ENCODE results near the gene DISC1. TPM values are rescaled to one million over a fixed set of nuclear protein-coding genes. Genes with fewer than 3 reads are reported as not detected.

Gene DISC1
- total RNA-seq, 1 experiment from 2014 or later = 9.8 TPM

- DNase-seq = no peak
- no peak overlapping the region for H3K27ac Mint-ChIP-seq (ENCODE audit: unreplicated experiment)
- no peaks in the 10 kb centered on the region for H3K36me3 Mint-ChIP-seq (ENCODE audit: insufficient read depth, unreplicated experiment)
- H3K9me3 Mint-ChIP-seq (ENCODE audit: low read depth, unreplicated experiment) = no peaks in the 10 kb centered on the region
- intact Hi-C loops (cut with micrococcal nuclease; ENCODE audit: unreplicated experiment) = no loop called here
- no peak for TF ChIP-seq CTCF (IDR thresholded peaks at IDR 0.05; ENCODE audit: unreplicated experiment)
- no peaks in the 10 kb centered on the region for H3K27me3 Mint-ChIP-seq (ENCODE audit: unreplicated experiment)
- H3K4me1 Mint-ChIP-seq (ENCODE audit: low read depth, unreplicated experiment) = no peaks in the 10 kb centered on the region
- CTCF ChIA-PET = interaction anchor here (0.7 kb wide), 2 partner anchors 14 to 372 kb away, joined by 3 read pairs; no protein-coding TSS in a partner anchor
- H3K4me3 Mint-ChIP-seq (ENCODE audit: low read depth, unreplicated experiment) = no peak overlapping the region
- BruUV-seq (replicated peaks) = no TSS peak
Observed at GRCh38 chr1:231793893-231794292, 167.3 kb downstream of the DISC1 start.

- no peak overlapping the region for H3K4me3 Mint-ChIP-seq (ENCODE audit: low read depth, unreplicated experiment)
- CTCF ChIA-PET = no interaction called here
- BruUV-seq (replicated peaks) = no TSS peak
- TF ChIP-seq CTCF (IDR thresholded peaks at IDR 0.05; ENCODE audit: unreplicated experiment) = no peak
- H3K27ac Mint-ChIP-seq (ENCODE audit: unreplicated experiment) = no peak overlapping the region
- H3K4me1 Mint-ChIP-seq (ENCODE audit: low read depth, unreplicated experiment) = peaks cover 10% of the 10 kb centered on the region
- intact Hi-C loops (cut with micrococcal nuclease; ENCODE audit: unreplicated experiment) = no loop called here
- no peak for DNase-seq
- H3K36me3 Mint-ChIP-seq (ENCODE audit: insufficient read depth, unreplicated experiment) = peaks cover 6% of the 10 kb centered on the region
- H3K9me3 Mint-ChIP-seq (ENCODE audit: low read depth, unreplicated experiment) = peaks cover 6% of the 10 kb centered on the region
- H3K27me3 Mint-ChIP-seq (ENCODE audit: unreplicated experiment) = no peaks in the 10 kb centered on the region
Observed at GRCh38 chr1:231796141-231796540, 169.6 kb downstream of the DISC1 start.

- peaks cover 6% of the 10 kb centered on the region for H3K36me3 Mint-ChIP-seq (ENCODE audit: insufficient read depth, unreplicated experiment)
- DNase-seq = no peak
- H3K4me1 Mint-ChIP-seq (ENCODE audit: low read depth, unreplicated experiment) = peaks cover 10% of the 10 kb centered on the region
- peak overlapping the region; percentile 28 for H3K27ac Mint-ChIP-seq (ENCODE audit: unreplicated experiment)
- no peaks in the 10 kb centered on the region for H3K27me3 Mint-ChIP-seq (ENCODE audit: unreplicated experiment)
- intact Hi-C loops (cut with micrococcal nuclease; ENCODE audit: unreplicated experiment) = no loop called here
- no TSS peak for BruUV-seq (replicated peaks)
- H3K9me3 Mint-ChIP-seq (ENCODE audit: low read depth, unreplicated experiment) = peaks cover 6% of the 10 kb centered on the region
- TF ChIP-seq CTCF (IDR thresholded peaks at IDR 0.05; ENCODE audit: unreplicated experiment) = no peak
- H3K4me3 Mint-ChIP-seq (ENCODE audit: low read depth, unreplicated experiment) = no peak overlapping the region
- CTCF ChIA-PET = interaction anchor here (0.7 kb wide), 1 partner anchor 1006 kb away, joined by 3 read pairs; no protein-coding TSS in a partner anchor
Observed at GRCh38 chr1:231799363-231799986, 172.9 kb downstream of the DISC1 start.

- no peaks in the 10 kb centered on the region for H3K27me3 Mint-ChIP-seq (ENCODE audit: unreplicated experiment)
- DNase-seq = no peak
- H3K9me3 Mint-ChIP-seq (ENCODE audit: low read depth, unreplicated experiment) = peaks cover 6% of the 10 kb centered on the region
- no peak overlapping the region for H3K4me3 Mint-ChIP-seq (ENCODE audit: low read depth, unreplicated experiment)
- BruUV-seq (replicated peaks) = no TSS peak
- peaks cover 10% of the 10 kb centered on the region for H3K4me1 Mint-ChIP-seq (ENCODE audit: low read depth, unreplicated experiment)
- TF ChIP-seq CTCF (IDR thresholded peaks at IDR 0.05; ENCODE audit: unreplicated experiment) = no peak
- intact Hi-C loops (cut with micrococcal nuclease; ENCODE audit: unreplicated experiment) = no loop called here
- H3K27ac Mint-ChIP-seq (ENCODE audit: unreplicated experiment) = peak overlapping the region; percentile 28
- H3K36me3 Mint-ChIP-seq (ENCODE audit: insufficient read depth, unreplicated experiment) = peaks cover 6% of the 10 kb centered on the region
- CTCF ChIA-PET = interaction anchor here (0.7 kb wide), 1 partner anchor 1006 kb away, joined by 3 read pairs; no protein-coding TSS in a partner anchor
Observed at GRCh38 chr1:231800108-231800507, 173.5 kb downstream of the DISC1 start.

Data from Calu3 (cell line).